H9 (cell line): ENCODE results near the gene DPRX. TPM values are rescaled to one million over a fixed set of nuclear protein-coding genes. Genes with fewer than 3 reads are reported as not detected.

Source experiments
- DNase-seq: peaks from one replicate; pipeline ENCODE4 v3.0.0-alpha.2; 2017
- H2AFZ ChIP-seq: one replicate; pipeline ENCODE4 v1.6.1; 2013; ENCODE audit warnings: mild to moderate bottlenecking, low read length, control low read depth, moderate library complexity
- H2AK5ac ChIP-seq: 2 replicates; pipeline ENCODE4 v1.6.1; 2013; ENCODE audit warnings: low read length, control low read depth, mixed read lengths; ENCODE audit not compliant: insufficient read length
- H2BK120ac ChIP-seq: one replicate; pipeline ENCODE4 v1.6.1; 2013; ENCODE audit warnings: low read depth, mild to moderate bottlenecking, low read length, control low read depth, inconsistent platforms; ENCODE audit not compliant: poor library complexity, severe bottlenecking
- H2BK12ac ChIP-seq: 2 replicates; pipeline ENCODE4 v1.6.1; 2013; ENCODE audit warnings: low read length, control low read depth, mixed read lengths, low read depth; ENCODE audit not compliant: insufficient read length
- H2BK15ac ChIP-seq: 2 replicates; pipeline ENCODE4 v1.6.1; 2013; ENCODE audit warnings: low read depth, low read length, control low read depth
- H2BK20ac ChIP-seq: one replicate; pipeline ENCODE4 v1.6.1; 2013; ENCODE audit warnings: low read depth, mild to moderate bottlenecking, low read length, control low read depth, inconsistent platforms; ENCODE audit not compliant: poor library complexity, severe bottlenecking
- H2BK5ac ChIP-seq: 2 replicates; pipeline ENCODE4 v1.6.1; 2013; ENCODE audit warnings: low read length, control low read depth, mixed read lengths; ENCODE audit not compliant: insufficient read length
- H3K14ac ChIP-seq: 2 replicates; pipeline ENCODE4 v1.6.1; 2013; ENCODE audit warnings: low read length, control low read depth; ENCODE audit not compliant: insufficient read depth
- H3K18ac ChIP-seq: 2 replicates; pipeline ENCODE4 v1.6.1; 2013; ENCODE audit warnings: low read depth, mild to moderate bottlenecking, mixed read lengths, low read length, control low read depth; ENCODE audit not compliant: insufficient read length
- H3K23ac ChIP-seq: 2 replicates; pipeline ENCODE4 v1.6.1; 2013; ENCODE audit warnings: low read length, control low read depth, mixed read lengths, low read depth; ENCODE audit not compliant: insufficient read length
- H3K23me2 ChIP-seq: 2 replicates; pipeline ENCODE4 v1.6.1; 2013; ENCODE audit warnings: low read depth, mild to moderate bottlenecking, mixed read lengths, low read length, control low read depth; ENCODE audit not compliant: insufficient read length, poor library complexity, severe bottlenecking
- H3K27ac ChIP-seq: 2 replicates; pipeline ENCODE4 v1.5.1; 2013; ENCODE audit warnings: low read length, control low read depth, mixed read lengths, low read depth; ENCODE audit not compliant: insufficient read length
- H3K27me3 ChIP-seq: 2 replicates; pipeline ENCODE4 v1.6.1; 2013; ENCODE audit warnings: low read length, control low read depth, inconsistent platforms; ENCODE audit not compliant: insufficient read depth
- H3K4ac ChIP-seq: 2 replicates; pipeline ENCODE4 v1.6.1; 2013; ENCODE audit warnings: low read depth, mild to moderate bottlenecking, control low read depth, inconsistent platforms, low read length, moderate library complexity
- H3K4me1 ChIP-seq: 2 replicates; pipeline ENCODE4 v1.6.1; 2013; ENCODE audit warnings: low read length, control low read depth, inconsistent platforms; ENCODE audit not compliant: insufficient read depth
- H3K4me2 ChIP-seq: 2 replicates; pipeline ENCODE4 v1.6.1; 2013; ENCODE audit warnings: low read length, control low read depth, mixed read lengths; ENCODE audit not compliant: insufficient read length, insufficient read depth
- H3K56ac ChIP-seq: 2 replicates; pipeline ENCODE4 v1.6.1; 2013; ENCODE audit warnings: low read depth, mild to moderate bottlenecking, mixed read lengths, low read length, control low read depth; ENCODE audit not compliant: insufficient read length
- H3K79me1 ChIP-seq: 2 replicates; pipeline ENCODE4 v1.6.1; 2013; ENCODE audit warnings: low read depth, mild to moderate bottlenecking, moderate library complexity, low read length, control low read depth, inconsistent platforms; ENCODE audit not compliant: insufficient read depth, poor library complexity, severe bottlenecking
- H3K79me2 ChIP-seq: 2 replicates; pipeline ENCODE4 v1.6.1; 2013; ENCODE audit warnings: low read length, control low read depth, inconsistent platforms; ENCODE audit not compliant: insufficient read depth
- H3K9ac ChIP-seq: 2 replicates; pipeline ENCODE4 v1.6.1; 2013; ENCODE audit warnings: low read length, control low read depth, mixed read lengths; ENCODE audit not compliant: insufficient read length; ENCODE audit errors: extremely low read depth
- H3K9me3 ChIP-seq: one replicate; pipeline ENCODE4 v1.6.1; 2013; ENCODE audit warnings: low read depth, low read length, inconsistent platforms; ENCODE audit not compliant: control insufficient read depth
- H3T11ph ChIP-seq: one replicate; pipeline ENCODE4 v1.6.1; 2013; ENCODE audit warnings: mild to moderate bottlenecking, low read length, control low read depth, inconsistent platforms
- H4K20me1 ChIP-seq: one replicate; pipeline ENCODE4 v1.6.1; 2013; ENCODE audit not compliant: control insufficient read depth, insufficient read length, insufficient read depth
- H4K5ac ChIP-seq: 2 replicates; pipeline ENCODE4 v1.6.1; 2013; ENCODE audit warnings: low read depth, mild to moderate bottlenecking, mixed read lengths, low read length, control low read depth; ENCODE audit not compliant: insufficient read length
- H4K8ac ChIP-seq: replicated peaks from 2 replicates; pipeline ENCODE4 v1.6.1; 2013; ENCODE audit warnings: low read length, control low read depth, mixed read lengths, low read depth; ENCODE audit not compliant: insufficient read length
- H4K91ac ChIP-seq: 2 replicates; pipeline ENCODE4 v1.6.1; 2013; ENCODE audit warnings: low read depth, mild to moderate bottlenecking, moderate library complexity, mixed read lengths, low read length, control low read depth; ENCODE audit not compliant: insufficient read length
- H3K27ac Mint-ChIP-seq, 3 experiments: 2 replicates in 2 of 3; 3 replicates in 1 of 3; pipeline ENCODE4 v1.8.0; 2020 to 2021; ENCODE audit warnings: mixed read lengths in 3 of 3, mild to moderate bottlenecking in 1 of 3, moderate library complexity in 1 of 3
- H3K27me3 Mint-ChIP-seq: 2 replicates; pipeline ENCODE4 v1.8.0; 2021; ENCODE audit warnings: low read depth, mild to moderate bottlenecking, moderate library complexity, mixed read lengths
- H3K36me3 Mint-ChIP-seq, 3 experiments: 2 replicates in 2 of 3; 3 replicates in 1 of 3; pipeline ENCODE4 v1.8.0; 2020 to 2021; ENCODE audit warnings: low read depth in 3 of 3, mixed read lengths in 3 of 3; ENCODE audit not compliant: insufficient read depth in 1 of 3
- H3K4me1 Mint-ChIP-seq, 2 experiments: 2 replicates each; pipeline ENCODE4 v1.8.0; 2020; ENCODE audit warnings: mixed read lengths in 2 of 2
- H3K4me3 Mint-ChIP-seq, 2 experiments: 2 replicates in 1 of 2; 3 replicates in 1 of 2; pipeline ENCODE4 v1.8.0; 2020 to 2021; ENCODE audit warnings: mild to moderate bottlenecking in 2 of 2, mixed read lengths in 2 of 2, moderate library complexity in 1 of 2
- H3K9me3 Mint-ChIP-seq, 2 experiments: 2 replicates in 1 of 2; 3 replicates in 1 of 2; pipeline ENCODE4 v1.8.0; 2020; ENCODE audit warnings: mild to moderate bottlenecking in 2 of 2, mixed read lengths in 2 of 2, moderate library complexity in 1 of 2
- WGBS: extraction: QIAGEN DNeasy Blood & Tissue Kit; methylation state at CpG from one replicate; pipeline ENCODE4 v1.1.7; 2013; ENCODE audit warnings: missing lambda C conversion rate, low lambda C conversion rate, mixed read lengths; ENCODE audit not compliant: insufficient read length; ENCODE audit errors: extremely low coverage; 5-methylcytosine and 5-hydroxymethylcytosine counted together
- total RNA-seq: library from RNA; stranded (reverse); gene quantifications from 2 replicates; pipeline ENCODE4 v1.2.1, GENCODE V29; 2021
- TF ChIP-seq, protein P1 (sequence below): fragments of 200-600 bp; sonication (generic); conservative IDR thresholded peaks from 3 replicates; pipeline ENCODE4 v1.8.0; 2021; ENCODE audit warnings: antibody characterized with exemption, mild to moderate bottlenecking

The DPRX gene
- total RNA-seq, 1 experiment from 2014 or later, result not detected

DNA sequence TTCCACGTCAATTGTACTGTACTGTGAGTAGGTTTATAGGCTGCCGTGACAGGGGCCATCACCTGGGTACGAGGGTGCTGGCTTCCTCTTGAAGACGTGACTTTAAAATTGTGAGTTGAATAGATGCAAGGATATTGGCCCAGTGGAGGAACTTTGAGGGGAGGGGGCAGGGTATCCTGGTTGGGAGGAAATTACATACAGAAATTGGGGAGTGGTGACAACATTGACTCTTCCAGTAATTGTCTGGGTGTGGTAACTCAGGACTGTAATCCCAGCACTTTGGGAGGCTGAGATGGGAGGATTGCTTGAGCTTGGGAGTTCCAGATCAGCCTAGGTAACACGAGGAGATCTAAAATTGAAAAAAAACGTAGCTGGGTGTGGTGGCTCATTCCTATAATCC lies 30.4 kb downstream of the DPRX start:
- H3K36me3 Mint-ChIP-seq, result peaks cover 0 to 22% (median 7%) of the 10 kb centered on the region in 3 experiments; a peak in 5 of 7 replicates
- H2AFZ ChIP-seq, result no peak overlapping the region
- H4K8ac ChIP-seq, result no peak overlapping the region

More for the DNA sequence above, 30.4 kb downstream of the DPRX start:
- Histone ChIP-seq H4K20me1 (no peaks in the 10 kb centered on the region), H2BK20ac (no peak overlapping the region), H2BK12ac (no peak overlapping the region), H3K18ac (no peak overlapping the region), H3K56ac (no peak overlapping the region), H2BK15ac (no peak overlapping the region), H3K9ac (no peak overlapping the region), H3K4ac (no peak overlapping the region), H3K79me1 (no peaks in the 10 kb centered on the region), H3K4me1 (peaks cover 13% of the 10 kb centered on the region), H3K79me2 (no peaks in the 10 kb centered on the region), H3K4me2 (no peak overlapping the region), H2AK5ac (no peak overlapping the region), H2BK120ac (no peak overlapping the region), H3K23me2 (no peaks in the 10 kb centered on the region), H3K27me3 (no peaks in the 10 kb centered on the region), H3K14ac (no peak overlapping the region), H2BK5ac (no peak overlapping the region), H4K5ac (no peak overlapping the region), H3T11ph (no peak overlapping the region), H3K23ac (no peak overlapping the region), H4K91ac (no peak overlapping the region), H3K9me3 (no peaks in the 10 kb centered on the region), H3K27ac (no peak overlapping the region)
- Mint-ChIP-seq H3K4me3 (no peak overlapping the region; a peak in 1 of 5 replicates), H3K4me1 (peaks cover 48 to 53% of the 10 kb centered on the region in 2 experiments), H3K27me3 (no peaks in the 10 kb centered on the region), H3K9me3 (peaks cover 3 to 9% of the 10 kb centered on the region in 2 experiments), H3K27ac (peak overlapping the region; percentile 82 to 99 (median 90); a peak in 6 of 7 replicates)
- TF ChIP-seq, protein P1, sequence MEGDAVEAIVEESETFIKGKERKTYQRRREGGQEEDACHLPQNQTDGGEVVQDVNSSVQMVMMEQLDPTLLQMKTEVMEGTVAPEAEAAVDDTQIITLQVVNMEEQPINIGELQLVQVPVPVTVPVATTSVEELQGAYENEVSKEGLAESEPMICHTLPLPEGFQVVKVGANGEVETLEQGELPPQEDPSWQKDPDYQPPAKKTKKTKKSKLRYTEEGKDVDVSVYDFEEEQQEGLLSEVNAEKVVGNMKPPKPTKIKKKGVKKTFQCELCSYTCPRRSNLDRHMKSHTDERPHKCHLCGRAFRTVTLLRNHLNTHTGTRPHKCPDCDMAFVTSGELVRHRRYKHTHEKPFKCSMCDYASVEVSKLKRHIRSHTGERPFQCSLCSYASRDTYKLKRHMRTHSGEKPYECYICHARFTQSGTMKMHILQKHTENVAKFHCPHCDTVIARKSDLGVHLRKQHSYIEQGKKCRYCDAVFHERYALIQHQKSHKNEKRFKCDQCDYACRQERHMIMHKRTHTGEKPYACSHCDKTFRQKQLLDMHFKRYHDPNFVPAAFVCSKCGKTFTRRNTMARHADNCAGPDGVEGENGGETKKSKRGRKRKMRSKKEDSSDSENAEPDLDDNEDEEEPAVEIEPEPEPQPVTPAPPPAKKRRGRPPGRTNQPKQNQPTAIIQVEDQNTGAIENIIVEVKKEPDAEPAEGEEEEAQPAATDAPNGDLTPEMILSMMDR, result no peak
- WGBS, result no CpG with 5 or more reads among the region's 6 CpGs
- no peak for DNase-seq
